GM10266 (cell line): ENCODE data around the gene BAZ2B.
"Not testable (repeated sequence)": the region's sequence is repeated elsewhere in the genome, so short reads cannot be mapped to it uniquely, and the experiment has no call there.

ENCODE experiments used
- DNase-seq: peaks from one replicate; pipeline ENCODE4 v3.0.0; 2012; ENCODE audit errors: extremely low spot score
- CTCF ChIP-seq: IDR thresholded peaks from 2 replicates; pipeline ENCODE4 v1.5.1; 2012; ENCODE audit warnings: mild to moderate bottlenecking, low read depth; ENCODE audit not compliant: control insufficient read depth, insufficient read depth; ENCODE audit errors: missing control alignments

Gene BAZ2B

GRCh38 chr2:159402790-159403189, 213.6 kb downstream of the BAZ2B start:
- no peak for TF ChIP-seq CTCF

DNA sequence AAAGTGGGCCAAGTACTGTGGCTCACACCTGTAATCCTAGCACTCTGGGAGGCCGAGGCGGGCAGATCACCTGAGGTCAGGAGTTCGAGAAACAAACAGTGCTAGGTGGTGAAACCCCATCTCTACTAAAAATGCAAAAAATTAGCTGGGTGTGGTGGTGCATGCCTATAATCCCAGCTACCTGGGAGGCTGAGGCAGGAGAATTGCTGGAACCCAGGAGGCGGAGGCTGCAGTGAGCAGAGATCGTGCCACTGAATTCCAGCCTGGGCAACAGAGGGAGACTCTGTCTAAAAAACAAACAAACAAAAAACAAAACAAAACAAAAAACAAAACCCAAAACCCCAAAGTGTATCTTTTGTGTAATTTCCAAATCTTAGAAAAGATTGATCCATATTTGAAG, 214.2 kb downstream of the BAZ2B start:
- DNase-seq = not testable (repeated sequence)

More at GRCh38 chr2:159402790-159403189, 213.6 kb downstream of the BAZ2B start:
- no peak for DNase-seq

DNA sequence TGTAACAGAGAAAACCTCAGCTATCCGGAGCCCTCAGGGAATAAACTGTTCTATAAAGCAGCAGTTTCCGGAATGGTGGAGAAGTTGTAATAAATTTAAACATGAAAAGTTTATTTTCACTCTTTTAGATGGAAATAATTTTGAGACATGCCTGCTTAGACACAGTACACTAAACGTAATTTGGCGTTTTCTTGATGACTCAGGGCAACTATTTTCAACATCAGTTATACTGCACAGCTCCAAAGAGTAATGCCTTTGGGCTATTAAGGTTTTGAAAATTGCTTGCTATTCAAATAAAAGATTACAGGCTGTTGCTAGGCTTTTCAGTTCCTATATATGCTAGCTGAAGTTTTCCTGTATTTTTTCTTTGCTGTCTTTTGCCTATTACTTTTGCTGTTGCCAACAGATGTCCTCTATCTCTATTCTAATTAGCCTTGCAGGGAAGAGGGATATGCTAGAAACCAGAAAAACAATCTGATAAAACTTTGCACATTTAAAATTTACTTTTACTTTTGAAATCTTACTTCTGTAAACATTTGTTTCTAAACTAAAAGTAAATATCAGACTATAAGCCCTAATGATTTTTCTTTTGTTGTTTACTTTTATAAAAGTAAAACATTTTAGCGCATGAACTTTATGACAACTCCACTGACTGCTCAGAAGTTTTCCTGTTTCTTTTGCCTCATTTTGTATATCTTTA, 216.5 kb downstream of the BAZ2B start:
- no peak for DNase-seq
- no peak for TF ChIP-seq CTCF

DNA sequence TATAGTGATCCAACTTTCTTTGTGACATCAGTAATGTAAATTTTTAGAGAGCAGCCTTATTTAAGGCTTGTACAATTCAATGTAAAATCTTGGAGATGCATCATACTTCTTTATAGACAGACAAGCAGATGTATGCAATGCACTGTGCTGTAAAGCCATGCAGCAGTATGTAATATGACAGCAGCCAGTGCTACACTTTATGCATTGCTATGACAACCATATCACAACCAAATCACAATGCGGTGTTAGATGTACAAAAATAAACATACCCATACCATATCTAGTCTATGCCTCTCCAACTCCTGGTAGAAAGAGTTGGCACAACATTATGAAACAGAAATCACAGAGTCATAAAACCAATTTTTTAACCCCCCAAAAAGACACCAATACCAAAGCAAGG, 219.5 kb downstream of the BAZ2B start:
- DNase-seq = no peak
- TF ChIP-seq CTCF = no peak

GRCh38 chr2:159382447-159383028, 233.8 kb downstream of the BAZ2B start:
- no peak for DNase-seq
- TF ChIP-seq CTCF = no peak

- TF ChIP-seq CTCF = no peak
These were observed 234.8 kb downstream of the BAZ2B start for GRCh38 chr2:159381574-159381973.

GRCh38 chr2:159380685-159381239, 235.6 kb downstream of the BAZ2B start:
- TF ChIP-seq CTCF = no peak
- no peak for DNase-seq

More at GRCh38 chr2:159381574-159381973, 234.8 kb downstream of the BAZ2B start:
- DNase-seq = no peak
